ENCODE data around the gene PTPRE. TPM values are rescaled to one million over a fixed set of nuclear protein-coding genes. Genes with fewer than 3 reads are reported as not detected.

PTPRE gene
- total RNA-seq, 1 experiment from 2014 or later, result 12.3 TPM

DNA sequence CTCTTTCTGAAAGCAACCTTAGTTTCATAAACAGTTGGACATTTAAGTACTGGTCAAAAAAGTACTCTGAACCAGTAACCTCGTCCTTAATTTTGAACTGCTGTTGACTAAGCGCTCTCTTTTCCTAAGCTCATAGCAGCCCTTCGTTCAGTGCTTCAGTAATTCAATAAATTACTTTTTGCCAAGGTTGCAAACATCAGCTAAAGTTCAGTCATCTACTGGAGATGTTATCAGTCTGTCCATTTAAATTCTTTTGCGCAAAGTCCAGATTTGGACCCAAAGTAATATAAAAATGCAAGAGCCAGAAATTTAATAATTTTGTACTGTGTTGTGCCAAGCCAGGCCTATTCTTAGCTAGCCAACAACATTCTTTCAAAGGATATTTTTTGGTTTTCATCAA is 8.4 kb downstream of the PTPRE start:
- DNase-seq (ENCODE audit: low read depth, low spot score) (no peak), ATAC-seq (no peak)
- Histone ChIP-seq H3K9me3 (ENCODE audit: control insufficient read depth in 1 of 2, insufficient read depth in 1 of 2, low read depth in 1 of 2, low read length in 2 of 2) (no peaks in the 10 kb centered on the region), H3K36me3 (ENCODE audit: control insufficient read depth in 1 of 2, insufficient read depth in 2 of 2, low read length in 2 of 2) (no peaks in the 10 kb centered on the region), H3K4me3 (replicated peaks in 1 of 2; ENCODE audit: low read depth in 1 of 2, low read length in 2 of 2) (no peak overlapping the region), H2AFZ (ENCODE audit: low read depth, low read length, poor library complexity, severe bottlenecking) (no peak overlapping the region), H3K9ac (ENCODE audit: low read length) (no peak overlapping the region), H3K27ac (ENCODE audit: low read depth, low read length) (no peak overlapping the region), H4K20me1 (ENCODE audit: insufficient read depth) (no peaks in the 10 kb centered on the region), H3K4me2 (ENCODE audit: low read length) (no peak overlapping the region), H3K27me3 (ENCODE audit: insufficient read depth, low read length) (no peaks in the 10 kb centered on the region), H3K79me2 (ENCODE audit: insufficient read depth, low read length) (no peaks in the 10 kb centered on the region), H3K4me1 (ENCODE audit: control insufficient read depth in 1 of 2, insufficient read depth in 2 of 2, low read length in 2 of 2) (peaks cover 4 to 28% of the 10 kb centered on the region in 2 experiments; a peak in 3 of 4 replicates), H3K9me2 (ENCODE audit: insufficient read depth) (no peaks in the 10 kb centered on the region)
- CTCF ChIA-PET, result interaction anchor here (1.3 kb wide), 1 partner anchor 96 kb away, joined by 4 read pairs; no protein-coding TSS in a partner anchor
- TF ChIP-seq, protein P1, sequence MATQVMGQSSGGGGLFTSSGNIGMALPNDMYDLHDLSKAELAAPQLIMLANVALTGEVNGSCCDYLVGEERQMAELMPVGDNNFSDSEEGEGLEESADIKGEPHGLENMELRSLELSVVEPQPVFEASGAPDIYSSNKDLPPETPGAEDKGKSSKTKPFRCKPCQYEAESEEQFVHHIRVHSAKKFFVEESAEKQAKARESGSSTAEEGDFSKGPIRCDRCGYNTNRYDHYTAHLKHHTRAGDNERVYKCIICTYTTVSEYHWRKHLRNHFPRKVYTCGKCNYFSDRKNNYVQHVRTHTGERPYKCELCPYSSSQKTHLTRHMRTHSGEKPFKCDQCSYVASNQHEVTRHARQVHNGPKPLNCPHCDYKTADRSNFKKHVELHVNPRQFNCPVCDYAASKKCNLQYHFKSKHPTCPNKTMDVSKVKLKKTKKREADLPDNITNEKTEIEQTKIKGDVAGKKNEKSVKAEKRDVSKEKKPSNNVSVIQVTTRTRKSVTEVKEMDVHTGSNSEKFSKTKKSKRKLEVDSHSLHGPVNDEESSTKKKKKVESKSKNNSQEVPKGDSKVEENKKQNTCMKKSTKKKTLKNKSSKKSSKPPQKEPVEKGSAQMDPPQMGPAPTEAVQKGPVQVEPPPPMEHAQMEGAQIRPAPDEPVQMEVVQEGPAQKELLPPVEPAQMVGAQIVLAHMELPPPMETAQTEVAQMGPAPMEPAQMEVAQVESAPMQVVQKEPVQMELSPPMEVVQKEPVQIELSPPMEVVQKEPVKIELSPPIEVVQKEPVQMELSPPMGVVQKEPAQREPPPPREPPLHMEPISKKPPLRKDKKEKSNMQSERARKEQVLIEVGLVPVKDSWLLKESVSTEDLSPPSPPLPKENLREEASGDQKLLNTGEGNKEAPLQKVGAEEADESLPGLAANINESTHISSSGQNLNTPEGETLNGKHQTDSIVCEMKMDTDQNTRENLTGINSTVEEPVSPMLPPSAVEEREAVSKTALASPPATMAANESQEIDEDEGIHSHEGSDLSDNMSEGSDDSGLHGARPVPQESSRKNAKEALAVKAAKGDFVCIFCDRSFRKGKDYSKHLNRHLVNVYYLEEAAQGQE (IDR thresholded peaks at IDR 0.05; ENCODE audit: low read depth), result no peak
- TF ChIP-seq, protein P2, sequence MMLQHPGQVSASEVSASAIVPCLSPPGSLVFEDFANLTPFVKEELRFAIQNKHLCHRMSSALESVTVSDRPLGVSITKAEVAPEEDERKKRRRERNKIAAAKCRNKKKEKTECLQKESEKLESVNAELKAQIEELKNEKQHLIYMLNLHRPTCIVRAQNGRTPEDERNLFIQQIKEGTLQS (IDR thresholded peaks at IDR 0.05), result no peak
- TF ChIP-seq JUND (IDR thresholded peaks at IDR 0.05), result no peak
- no peak for TF ChIP-seq EZH2 (IDR thresholded peaks at IDR 0.05)
- no peak for TF ChIP-seq TCF7L2 (IDR thresholded peaks at IDR 0.05; ENCODE audit: borderline replicate concordance, extremely low read depth, insufficient read depth, insufficient read length)
- no peak for TF ChIP-seq CEBPB (IDR thresholded peaks at IDR 0.05; ENCODE audit: low read depth)
- TF ChIP-seq, protein P3, sequence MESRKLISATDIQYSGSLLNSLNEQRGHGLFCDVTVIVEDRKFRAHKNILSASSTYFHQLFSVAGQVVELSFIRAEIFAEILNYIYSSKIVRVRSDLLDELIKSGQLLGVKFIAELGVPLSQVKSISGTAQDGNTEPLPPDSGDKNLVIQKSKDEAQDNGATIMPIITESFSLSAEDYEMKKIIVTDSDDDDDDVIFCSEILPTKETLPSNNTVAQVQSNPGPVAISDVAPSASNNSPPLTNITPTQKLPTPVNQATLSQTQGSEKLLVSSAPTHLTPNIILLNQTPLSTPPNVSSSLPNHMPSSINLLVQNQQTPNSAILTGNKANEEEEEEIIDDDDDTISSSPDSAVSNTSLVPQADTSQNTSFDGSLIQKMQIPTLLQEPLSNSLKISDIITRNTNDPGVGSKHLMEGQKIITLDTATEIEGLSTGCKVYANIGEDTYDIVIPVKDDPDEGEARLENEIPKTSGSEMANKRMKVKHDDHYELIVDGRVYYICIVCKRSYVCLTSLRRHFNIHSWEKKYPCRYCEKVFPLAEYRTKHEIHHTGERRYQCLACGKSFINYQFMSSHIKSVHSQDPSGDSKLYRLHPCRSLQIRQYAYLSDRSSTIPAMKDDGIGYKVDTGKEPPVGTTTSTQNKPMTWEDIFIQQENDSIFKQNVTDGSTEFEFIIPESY (IDR thresholded peaks at IDR 0.05; ENCODE audit: extremely low read depth, insufficient replicate concordance, low read length), result no peak
- TF ChIP-seq, protein P4, sequence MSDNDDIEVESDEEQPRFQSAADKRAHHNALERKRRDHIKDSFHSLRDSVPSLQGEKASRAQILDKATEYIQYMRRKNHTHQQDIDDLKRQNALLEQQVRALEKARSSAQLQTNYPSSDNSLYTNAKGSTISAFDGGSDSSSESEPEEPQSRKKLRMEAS (IDR thresholded peaks at IDR 0.05), result no peak; the same call in 1 of the 2 replicates
- no peak for TF ChIP-seq CBX3 (IDR thresholded peaks at IDR 0.05; ENCODE audit: low read depth)
- TF ChIP-seq SP1 (IDR thresholded peaks at IDR 0.05; ENCODE audit: low read depth), result no peak
- no peak for TF ChIP-seq ELF1 (IDR thresholded peaks at IDR 0.05; ENCODE audit: borderline replicate concordance, low read depth)
- TF ChIP-seq YY1 (IDR thresholded peaks at IDR 0.05; ENCODE audit: extremely low read depth, insufficient replicate concordance, low read depth, low read length), result no peak
- no peak for TF ChIP-seq POLR2A (IDR thresholded peaks at IDR 0.05; ENCODE audit: borderline replicate concordance, extremely low read depth, insufficient read depth, insufficient read length)
- no peak for TF ChIP-seq RAD21 (IDR thresholded peaks at IDR 0.05; ENCODE audit: low read depth)
- TF ChIP-seq ZNF274 (IDR thresholded peaks at IDR 0.05; ENCODE audit: low read depth, low read length), result no peak
- TF ChIP-seq, protein P5, sequence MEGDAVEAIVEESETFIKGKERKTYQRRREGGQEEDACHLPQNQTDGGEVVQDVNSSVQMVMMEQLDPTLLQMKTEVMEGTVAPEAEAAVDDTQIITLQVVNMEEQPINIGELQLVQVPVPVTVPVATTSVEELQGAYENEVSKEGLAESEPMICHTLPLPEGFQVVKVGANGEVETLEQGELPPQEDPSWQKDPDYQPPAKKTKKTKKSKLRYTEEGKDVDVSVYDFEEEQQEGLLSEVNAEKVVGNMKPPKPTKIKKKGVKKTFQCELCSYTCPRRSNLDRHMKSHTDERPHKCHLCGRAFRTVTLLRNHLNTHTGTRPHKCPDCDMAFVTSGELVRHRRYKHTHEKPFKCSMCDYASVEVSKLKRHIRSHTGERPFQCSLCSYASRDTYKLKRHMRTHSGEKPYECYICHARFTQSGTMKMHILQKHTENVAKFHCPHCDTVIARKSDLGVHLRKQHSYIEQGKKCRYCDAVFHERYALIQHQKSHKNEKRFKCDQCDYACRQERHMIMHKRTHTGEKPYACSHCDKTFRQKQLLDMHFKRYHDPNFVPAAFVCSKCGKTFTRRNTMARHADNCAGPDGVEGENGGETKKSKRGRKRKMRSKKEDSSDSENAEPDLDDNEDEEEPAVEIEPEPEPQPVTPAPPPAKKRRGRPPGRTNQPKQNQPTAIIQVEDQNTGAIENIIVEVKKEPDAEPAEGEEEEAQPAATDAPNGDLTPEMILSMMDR (IDR thresholded peaks at IDR 0.05 in 2 of 3, conservative IDR thresholded peaks at IDR 0.05 in 1 of 3; ENCODE audit: borderline replicate concordance in 1 of 3, insufficient read depth in 1 of 3, low read depth in 2 of 3, low read length in 2 of 3), result no peak
- TF ChIP-seq ZFX (IDR thresholded peaks at IDR 0.05), result no peak
- TF ChIP-seq EZH2phosphoT487 (IDR thresholded peaks at IDR 0.05; ENCODE audit: borderline replicate concordance), result no peak
- TF ChIP-seq SIN3A (IDR thresholded peaks at IDR 0.05; ENCODE audit: low read depth), result no peak
- no peak for TF ChIP-seq SRF (IDR thresholded peaks at IDR 0.05; ENCODE audit: low read depth)
- no TSS peak for BruUV-seq (replicated peaks)
- POLR2A ChIA-PET, result no interaction called here
- intact Hi-C loops (cut with micrococcal nuclease), result no loop called here
- RAD21 ChIA-PET (ENCODE audit: low non-redundant PET in 1 of 2, low total read pairs in 2 of 2, uncharacterized antibody in 2 of 2, unreplicated experiment in 2 of 2), result no interaction called here

Data from HCT116 (cell line).